ENCODE results near the gene ADAM12. TPM values are rescaled to one million over a fixed set of nuclear protein-coding genes. Genes with fewer than 3 reads are reported as not detected.

ADAM12 gene
- total RNA-seq, 4 donors from 2014 or later: 0.19 to 2.6 (median 1.5) TPM

- H3K9me3 ChIP-seq: no peaks in the 10 kb centered on the region
- H3K27ac ChIP-seq: no peak overlapping the region
- no peaks in the 10 kb centered on the region for H3K4me1 ChIP-seq
- DNase-seq (ENCODE audit: low spot score in 2 of 2): no peak
- WGBS: 92% methylated on average over 7 of the region's 7 CpGs
- H3K27me3 ChIP-seq: no peaks in the 10 kb centered on the region
- H3K36me3 ChIP-seq: no peaks in the 10 kb centered on the region
- TF ChIP-seq POLR2A (IDR thresholded peaks at IDR 0.05) (no peak), CTCF (IDR thresholded peaks at IDR 0.05) (no peak), POLR2AphosphoS5 (IDR thresholded peaks at IDR 0.05) (no peak), EP300 (IDR thresholded peaks at IDR 0.05) (no peak)
- no peak overlapping the region for H3K4me3 ChIP-seq
Measured at GRCh38 chr10:126092366-126093215, 295.7 kb downstream of the ADAM12 start.

GRCh38 chr10:126090911-126091728, 297.2 kb downstream of the ADAM12 start:
- DNase-seq (ENCODE audit: low spot score in 2 of 2): no peak
- Histone ChIP-seq H3K4me1 (no peaks in the 10 kb centered on the region), H3K36me3 (no peaks in the 10 kb centered on the region), H3K27me3 (no peaks in the 10 kb centered on the region), H3K27ac (no peak overlapping the region), H3K9me3 (no peaks in the 10 kb centered on the region), H3K4me3 (no peak overlapping the region)
- WGBS: 72% methylated on average over 10 of the region's 10 CpGs
- TF ChIP-seq POLR2AphosphoS5 (IDR thresholded peaks at IDR 0.05) (no peak), EP300 (IDR thresholded peaks at IDR 0.05) (no peak), CTCF (IDR thresholded peaks at IDR 0.05) (no peak), POLR2A (IDR thresholded peaks at IDR 0.05) (no peak)

- DNase-seq (ENCODE audit: low spot score in 2 of 2): no peak
- WGBS: 93% methylated on average over 1 of the region's 1 CpG
Measured at GRCh38 chr10:126090443-126090842, 297.8 kb downstream of the ADAM12 start.

GRCh38 chr10:126087796-126088505, 300.3 kb downstream of the ADAM12 start:
- 72% methylated on average over 11 of the region's 11 CpGs for WGBS
- TF ChIP-seq CTCF (IDR thresholded peaks at IDR 0.05): no peak
- no peak for TF ChIP-seq EP300 (IDR thresholded peaks at IDR 0.05)
- TF ChIP-seq POLR2AphosphoS5 (IDR thresholded peaks at IDR 0.05): no peak
- no peak for TF ChIP-seq POLR2A (IDR thresholded peaks at IDR 0.05)
- Histone ChIP-seq H3K36me3 (no peaks in the 10 kb centered on the region), H3K4me3 (no peak overlapping the region), H3K27ac (no peak overlapping the region), H3K4me1 (no peaks in the 10 kb centered on the region), H3K9me3 (no peaks in the 10 kb centered on the region), H3K27me3 (no peaks in the 10 kb centered on the region)
- no peak for DNase-seq (ENCODE audit: low spot score in 2 of 2)

More at GRCh38 chr10:126090443-126090842, 297.8 kb downstream of the ADAM12 start:
- no peaks in the 10 kb centered on the region for H3K27me3 ChIP-seq
- no peaks in the 10 kb centered on the region for H3K36me3 ChIP-seq
- H3K4me1 ChIP-seq: no peaks in the 10 kb centered on the region
- no peak overlapping the region for H3K27ac ChIP-seq
- H3K4me3 ChIP-seq: no peak overlapping the region
- no peaks in the 10 kb centered on the region for H3K9me3 ChIP-seq
- no peak for TF ChIP-seq POLR2AphosphoS5 (IDR thresholded peaks at IDR 0.05)
- TF ChIP-seq POLR2A (IDR thresholded peaks at IDR 0.05): no peak
- no peak for TF ChIP-seq CTCF (IDR thresholded peaks at IDR 0.05)
- no peak for TF ChIP-seq EP300 (IDR thresholded peaks at IDR 0.05)

Measured in suprapubic skin (tissue), 4 donors.